HG03432 (cell line): Measurements from ENCODE around the gene SEMA3C.

ENCODE experiments used
- ATAC-seq: cut with Tn5 transposase; IDR thresholded peaks from one replicate; pipeline ENCODE4 v1.9.1; 2021; ENCODE audit warnings: mild to moderate bottlenecking, moderate library complexity; ENCODE audit not compliant: unreplicated experiment

Gene SEMA3C

GRCh38 chr7:80858141-80858903 lies 60.5 kb downstream of the SEMA3C start:
- ATAC-seq, result peak; percentile 93

GRCh38 chr7:80856769-80857168 lies 62.1 kb downstream of the SEMA3C start:
- ATAC-seq, result no peak

- no peak for ATAC-seq
These were observed 66.9 kb downstream of the SEMA3C start for GRCh38 chr7:80851896-80852476.

GRCh38 chr7:80848841-80849240 lies 70.0 kb downstream of the SEMA3C start:
- ATAC-seq, result no peak

- no peak for ATAC-seq
These were observed 71.0 kb downstream of the SEMA3C start for GRCh38 chr7:80847895-80848294.

- no peak for ATAC-seq
These were observed 71.8 kb downstream of the SEMA3C start for GRCh38 chr7:80847027-80847426.

GRCh38 chr7:80844916-80845315 lies 73.9 kb downstream of the SEMA3C start:
- ATAC-seq, result no peak

- no peak for ATAC-seq
These were observed 75.7 kb downstream of the SEMA3C start for GRCh38 chr7:80843018-80843677.

- no peak for ATAC-seq
These were observed 76.6 kb downstream of the SEMA3C start for GRCh38 chr7:80842022-80842790.

GRCh38 chr7:80841423-80841955 lies 77.4 kb downstream of the SEMA3C start:
- no peak for ATAC-seq

GRCh38 chr7:80840681-80841080 lies 78.2 kb downstream of the SEMA3C start:
- no peak for ATAC-seq

GRCh38 chr7:80839855-80840254 lies 79.0 kb downstream of the SEMA3C start:
- ATAC-seq, result no peak

- no peak for ATAC-seq
These were observed 80.2 kb downstream of the SEMA3C start for GRCh38 chr7:80838643-80839042.

GRCh38 chr7:80837345-80837744 lies 81.5 kb downstream of the SEMA3C start:
- ATAC-seq, result no peak

- ATAC-seq, result no peak
These were observed 83.6 kb downstream of the SEMA3C start for GRCh38 chr7:80835251-80835650.

- ATAC-seq, result no peak
These were observed 85.3 kb downstream of the SEMA3C start for GRCh38 chr7:80833289-80834268.

GRCh38 chr7:80832006-80832405 lies 86.8 kb downstream of the SEMA3C start:
- no peak for ATAC-seq

- no peak for ATAC-seq
These were observed 88.1 kb downstream of the SEMA3C start for GRCh38 chr7:80830584-80831285.

- no peak for ATAC-seq
These were observed 88.8 kb downstream of the SEMA3C start for GRCh38 chr7:80830010-80830409.
